Nephron (organoid): Measurements from ENCODE around the gene PAPPA2.

Source experiments
- H3K27ac Mint-ChIP-seq, 3 experiments: 2 replicates each; pipeline ENCODE4 v1.8.0; 2020; ENCODE audit warnings: mixed read lengths in 3 of 3, mild to moderate bottlenecking in 2 of 3, moderate library complexity in 1 of 3
- H3K27me3 Mint-ChIP-seq: 2 replicates; pipeline ENCODE4 v1.8.0; 2021; ENCODE audit warnings: low read depth, mild to moderate bottlenecking, moderate library complexity, mixed read lengths
- H3K36me3 Mint-ChIP-seq: 2 replicates; pipeline ENCODE4 v1.8.0; 2020; ENCODE audit warnings: low read depth, mixed read lengths
- H3K4me1 Mint-ChIP-seq: 2 replicates; pipeline ENCODE4 v1.8.0; 2020; ENCODE audit warnings: mixed read lengths
- H3K4me3 Mint-ChIP-seq, 3 experiments: 2 replicates each; pipeline ENCODE4 v1.8.0; 2020; ENCODE audit warnings: mild to moderate bottlenecking in 3 of 3, mixed read lengths in 3 of 3, moderate library complexity in 2 of 3
- H3K9me3 Mint-ChIP-seq: 2 replicates; pipeline ENCODE4 v1.8.0; 2020; ENCODE audit warnings: mixed read lengths
- CTCF ChIP-seq, 3 experiments: fragments of 200-600 bp; sonication (generic); IDR thresholded peaks; one replicate each; pipeline ENCODE4 v1.5.0; 2021; ENCODE audit warnings: antibody characterized with exemption in 3 of 3; ENCODE audit not compliant: unreplicated experiment in 3 of 3

PAPPA2 gene

GRCh38 chr1:176811511-176812288, 348.7 kb downstream of the PAPPA2 start:
- TF ChIP-seq CTCF (IDR thresholded peaks at IDR 0.05; ENCODE audit: unreplicated experiment in 3 of 3) = no peak
- Mint-ChIP-seq H3K4me1 (peaks cover 19% of the 10 kb centered on the region), H3K9me3 (peaks cover 2% of the 10 kb centered on the region), H3K36me3 (no peaks in the 10 kb centered on the region), H3K27me3 (no peaks in the 10 kb centered on the region), H3K4me3 (no peak overlapping the region), H3K27ac (peak overlapping the region; percentile 32 to 61 (median 58))

- Mint-ChIP-seq H3K27me3 (no peaks in the 10 kb centered on the region), H3K9me3 (peaks cover 2% of the 10 kb centered on the region), H3K4me1 (peaks cover 23% of the 10 kb centered on the region), H3K4me3 (no peak overlapping the region), H3K27ac (no peak overlapping the region), H3K36me3 (no peaks in the 10 kb centered on the region)
- no peak for TF ChIP-seq CTCF (IDR thresholded peaks at IDR 0.05; ENCODE audit: unreplicated experiment in 3 of 3)
Observed at GRCh38 chr1:176815621-176816020, 352.6 kb downstream of the PAPPA2 start.

GRCh38 chr1:176816232-176816631, 353.3 kb downstream of the PAPPA2 start:
- Mint-ChIP-seq H3K27me3 (no peaks in the 10 kb centered on the region), H3K27ac (no peak overlapping the region), H3K4me1 (peaks cover 27% of the 10 kb centered on the region), H3K9me3 (peaks cover 2% of the 10 kb centered on the region), H3K4me3 (no peak overlapping the region), H3K36me3 (no peaks in the 10 kb centered on the region)
- no peak for TF ChIP-seq CTCF (IDR thresholded peaks at IDR 0.05; ENCODE audit: unreplicated experiment in 3 of 3)

- Mint-ChIP-seq H3K9me3 (no peaks in the 10 kb centered on the region), H3K36me3 (no peaks in the 10 kb centered on the region), H3K4me1 (peaks cover 17% of the 10 kb centered on the region), H3K27me3 (no peaks in the 10 kb centered on the region), H3K4me3 (no peak overlapping the region), H3K27ac (peak overlapping the region in 1 of 3 experiments; percentile 39)
- TF ChIP-seq CTCF (IDR thresholded peaks at IDR 0.05; ENCODE audit: unreplicated experiment in 3 of 3) = no peak
Observed at GRCh38 chr1:176820391-176821031, 357.5 kb downstream of the PAPPA2 start.

- Mint-ChIP-seq H3K4me1 (peaks cover 22% of the 10 kb centered on the region), H3K27me3 (no peaks in the 10 kb centered on the region), H3K9me3 (no peaks in the 10 kb centered on the region), H3K4me3 (no peak overlapping the region), H3K36me3 (no peaks in the 10 kb centered on the region), H3K27ac (no peak overlapping the region)
- TF ChIP-seq CTCF (IDR thresholded peaks at IDR 0.05; ENCODE audit: unreplicated experiment in 3 of 3) = no peak
Observed at GRCh38 chr1:176826265-176826664, 363.3 kb downstream of the PAPPA2 start.
